WTC11 (cell line): ENCODE data around the gene CD2AP. TPM values are rescaled to one million over a fixed set of nuclear protein-coding genes. Genes with fewer than 3 reads are reported as not detected.

ENCODE experiments used
- ATAC-seq: fragments of 200-7000 bp; cut with Tn5 transposase; 2 replicates; pipeline ENCODE4 v1.10.0; 2021; ENCODE audit warnings: mild to moderate bottlenecking, moderate library complexity
- CTCF ChIA-PET: fragments of 300-600 bp; sonication (Branson Sonifier 250); formaldehyde crosslinking; loops from one replicate; lab custom pipeline; 2021; ENCODE audit warnings: antibody characterized with exemption; lab: Charles Lee
- POLR2A ChIA-PET: fragments of 350-600 bp; sonication (Branson Sonifier 250); formaldehyde crosslinking; loops from one replicate; lab custom pipeline; 2021; ENCODE audit warnings: antibody characterized with exemption; lab: Charles Lee
- DNase-seq: peaks from one replicate; pipeline ENCODE4 v3.0.0; 2021; ENCODE audit warnings: low spot score
- H3K27ac Mint-ChIP-seq: 2 replicates; pipeline ENCODE4 v1.8.0; 2021; ENCODE audit warnings: mixed read lengths
- H3K27me3 Mint-ChIP-seq: 2 replicates; pipeline ENCODE4 v1.8.0; 2021; ENCODE audit warnings: low read depth, mild to moderate bottlenecking, moderate library complexity, mixed read lengths
- H3K36me3 Mint-ChIP-seq: 2 replicates; pipeline ENCODE4 v1.8.0; 2021; ENCODE audit warnings: mixed read lengths
- H3K4me1 Mint-ChIP-seq: 2 replicates; pipeline ENCODE4 v1.8.0; 2022; ENCODE audit warnings: mixed read lengths
- H3K4me3 Mint-ChIP-seq: 2 replicates; pipeline ENCODE4 v1.8.0; 2021; ENCODE audit warnings: mild to moderate bottlenecking, moderate library complexity, mixed read lengths
- H3K9me3 Mint-ChIP-seq: 2 replicates; pipeline ENCODE4 v1.8.0; 2021; ENCODE audit warnings: mixed read lengths
- ARID4B ChIP-seq: sonication (generic); formaldehyde crosslinking; IDR thresholded peaks from 2 replicates; pipeline ENCODE4 v1.8.0; 2023; ENCODE audit warnings: missing genetic modification reagents, mild to moderate bottlenecking, borderline replicate concordance
- ATF2 ChIP-seq: sonication (generic); formaldehyde crosslinking; IDR thresholded peaks from 2 replicates; pipeline ENCODE4 v1.8.1; 2022; ENCODE audit warnings: low read depth, missing genetic modification reagents, borderline replicate concordance
- ATF6 ChIP-seq: sonication (generic); formaldehyde crosslinking; IDR thresholded peaks from 2 replicates; pipeline ENCODE4 v1.8.1; 2023; ENCODE audit warnings: mild to moderate bottlenecking, missing genetic modification reagents
- CDX4 ChIP-seq: fragments of 250-450 bp; sonication (Bioruptor Pico); IDR thresholded peaks from 2 replicates; pipeline ENCODE4 v1.9.0; 2021; ENCODE audit warnings: moderate library complexity, mild to moderate bottlenecking, inconsistent platforms, borderline replicate concordance
- CTCF ChIP-seq: fragments of 200-600 bp; IDR thresholded peaks from 2 replicates; pipeline ENCODE4 v1.8.0; 2022; ENCODE audit warnings: antibody characterized with exemption
- E2F4 ChIP-seq: sonication (generic); formaldehyde crosslinking; IDR thresholded peaks from 2 replicates; pipeline ENCODE4 v1.8.1; 2022; ENCODE audit warnings: low read depth, mild to moderate bottlenecking, moderate library complexity, missing genetic modification reagents, borderline replicate concordance
- FOXP1 ChIP-seq: sonication (generic); formaldehyde crosslinking; IDR thresholded peaks from 2 replicates; pipeline ENCODE4 v1.8.0; 2022; ENCODE audit warnings: missing genetic modification reagents, mild to moderate bottlenecking, moderate library complexity, borderline replicate concordance
- GRHL2 ChIP-seq: fragments of 250-450 bp; sonication (Bioruptor Pico); IDR thresholded peaks from 2 replicates; pipeline ENCODE4 v1.8.0; 2022; ENCODE audit warnings: mild to moderate bottlenecking, moderate library complexity; ENCODE audit not compliant: insufficient replicate concordance, severe bottlenecking
- HMGA2 ChIP-seq: fragments of 250-450 bp; sonication (Bioruptor Pico); IDR thresholded peaks from 2 replicates; pipeline ENCODE4 v1.4.0; 2021; ENCODE audit warnings: mild to moderate bottlenecking, moderate library complexity
- IRF1 ChIP-seq: sonication (generic); formaldehyde crosslinking; IDR thresholded peaks from 2 replicates; pipeline ENCODE4 v1.8.0; 2023; ENCODE audit warnings: missing genetic modification reagents
- NFATC4 ChIP-seq: fragments of 250-450 bp; sonication (Bioruptor Pico); IDR thresholded peaks from 2 replicates; pipeline ENCODE4 v1.9.0; 2021; ENCODE audit warnings: mild to moderate bottlenecking
- ZNF121 ChIP-seq: sonication (generic); formaldehyde crosslinking; IDR thresholded peaks from 2 replicates; pipeline ENCODE4 v1.8.0; 2023; ENCODE audit warnings: missing genetic modification reagents
- ZNF138 ChIP-seq: sonication (generic); formaldehyde crosslinking; conservative IDR thresholded peaks from 2 replicates; pipeline ENCODE4 v1.8.1; 2022; ENCODE audit warnings: mild to moderate bottlenecking, moderate library complexity, missing genetic modification reagents
- ZNF396 ChIP-seq: fragments of 250-450 bp; sonication (Bioruptor Pico); IDR thresholded peaks from 2 replicates; pipeline ENCODE4 v1.8.0; 2021; ENCODE audit warnings: mild to moderate bottlenecking, moderate library complexity, borderline replicate concordance
- ZNF532 ChIP-seq: fragments of 250-450 bp; sonication (Bioruptor Pico); IDR thresholded peaks from 2 replicates; pipeline ENCODE4 v1.9.0; 2021; ENCODE audit warnings: mild to moderate bottlenecking, borderline replicate concordance
- total RNA-seq: library from RNA; stranded (reverse); gene quantifications from 3 replicates; pipeline ENCODE4 v1.2.3, GENCODE V29; 2021

The CD2AP gene
- total RNA-seq, 1 experiment from 2014 or later: 77.0 TPM

- ATAC-seq (no peak), DNase-seq (no peak)
- Mint-ChIP-seq H3K4me1 (peaks cover 9% of the 10 kb centered on the region), H3K9me3 (peaks cover 16% of the 10 kb centered on the region), H3K36me3 (peaks cover 64% of the 10 kb centered on the region), H3K27me3 (no peaks in the 10 kb centered on the region), H3K4me3 (no peak overlapping the region), H3K27ac (no peak overlapping the region)
- TF ChIP-seq NFATC4 (CRISPR knock-in tag) (no peak), ZNF396 (CRISPR knock-in tag) (no peak), IRF1 (CRISPR knock-in tag) (no peak), ZNF532 (CRISPR knock-in tag) (no peak), ZNF138 (CRISPR knock-in tag) (no peak), GRHL2 (no peak), ATF6 (CRISPR knock-in tag) (no peak), E2F4 (no peak), CDX4 (CRISPR knock-in tag) (no peak), ZNF121 (CRISPR knock-in tag) (no peak), FOXP1 (CRISPR knock-in tag) (no peak), ARID4B (no peak), HMGA2 (CRISPR knock-in tag) (no peak), CTCF (no peak), ATF2 (no peak)
- ChIA-PET CTCF (no interaction called here), POLR2A (no interaction called here)
Measured at GRCh38 chr6:47595785-47596184, 118.2 kb downstream of the CD2AP start.
